NCI-H146 (cell line): ENCODE results near the gene VSIR.

Experiments
- DNase-seq: peaks from one replicate; lab custom pipeline; 2025; lab: John Stamatoyannopoulos, UW

VSIR gene

GRCh38 chr10:71727738-71728737 is 45.3 kb downstream of the VSIR start:
- DNase-seq, result no peak

GRCh38 chr10:71727105-71727737 is 46.1 kb downstream of the VSIR start:
- no peak for DNase-seq

- DNase-seq, result no peak
Measured at GRCh38 chr10:71726580-71727104, 46.7 kb downstream of the VSIR start.

- DNase-seq, result no peak
Measured at GRCh38 chr10:71725998-71726579, 47.2 kb downstream of the VSIR start.

- DNase-seq, result no peak
Measured at GRCh38 chr10:71725249-71725648, 48.1 kb downstream of the VSIR start.

GRCh38 chr10:71724539-71724938 is 48.8 kb downstream of the VSIR start:
- DNase-seq, result no peak

- no peak for DNase-seq
Measured at GRCh38 chr10:71723311-71723710, 50.0 kb downstream of the VSIR start.

- DNase-seq, result no peak
Measured at GRCh38 chr10:71722849-71723248, 50.5 kb downstream of the VSIR start.

GRCh38 chr10:71721313-71721712 is 52.0 kb downstream of the VSIR start:
- DNase-seq, result no peak

GRCh38 chr10:71720288-71720687 is 53.0 kb downstream of the VSIR start:
- no peak for DNase-seq

GRCh38 chr10:71719464-71720201 is 53.7 kb downstream of the VSIR start, which contains the start of gene C10orf105:
Gene C10orf105, minus strand, starts transcription at chr10:71719778. Its CDS starts 3,441 bp downstream, at chr10:71716337.
- no peak for DNase-seq

GRCh38 chr10:71719042-71719441 is 54.3 kb downstream of the VSIR start:
- DNase-seq, result no peak

- no peak for DNase-seq
Measured at GRCh38 chr10:71718165-71718698, 55.1 kb downstream of the VSIR start.

GRCh38 chr10:71717551-71717951 is 55.8 kb downstream of the VSIR start:
- no peak for DNase-seq

GRCh38 chr10:71717056-71717455 is 56.3 kb downstream of the VSIR start:
- no peak for DNase-seq

GRCh38 chr10:71716426-71716825 is 56.9 kb downstream of the VSIR start:
- DNase-seq, result no peak

GRCh38 chr10:71715860-71716259 is 57.5 kb downstream of the VSIR start:
- no peak for DNase-seq

- DNase-seq, result no peak
Measured at GRCh38 chr10:71715026-71715425, 58.3 kb downstream of the VSIR start.

GRCh38 chr10:71714592-71714991 is 58.7 kb downstream of the VSIR start:
- DNase-seq, result no peak

GRCh38 chr10:71714031-71714410 is 59.3 kb downstream of the VSIR start:
- DNase-seq, result no peak
